ENCODE results near the gene PTPRM.
"Not testable (repeated sequence)": the region's sequence is repeated elsewhere in the genome, so short reads cannot be mapped to it uniquely, and the experiment has no call there.

Gene PTPRM

GRCh38 chr18:8045160-8045883, 478.2 kb downstream of the PTPRM start:
- DNase-seq (ENCODE audit: low read depth in 1 of 2, low spot score in 1 of 2), result no peak
- in situ Hi-C loops (cut with HindIII; ENCODE audit: low pct_unique_long_range_greater_than_20kb, low sequenced_read_pairs), result no loop called here
- no peak for TF ChIP-seq JUND (IDR thresholded peaks at IDR 0.05; ENCODE audit: low read depth)

GRCh38 chr18:8045884-8046281, 478.8 kb downstream of the PTPRM start:
- TF ChIP-seq JUND (IDR thresholded peaks at IDR 0.05; ENCODE audit: low read depth), result no peak
- in situ Hi-C loops (cut with HindIII; ENCODE audit: low pct_unique_long_range_greater_than_20kb, low sequenced_read_pairs), result no loop called here
- no peak for DNase-seq (ENCODE audit: low read depth in 1 of 2, low spot score in 1 of 2)

DNA sequence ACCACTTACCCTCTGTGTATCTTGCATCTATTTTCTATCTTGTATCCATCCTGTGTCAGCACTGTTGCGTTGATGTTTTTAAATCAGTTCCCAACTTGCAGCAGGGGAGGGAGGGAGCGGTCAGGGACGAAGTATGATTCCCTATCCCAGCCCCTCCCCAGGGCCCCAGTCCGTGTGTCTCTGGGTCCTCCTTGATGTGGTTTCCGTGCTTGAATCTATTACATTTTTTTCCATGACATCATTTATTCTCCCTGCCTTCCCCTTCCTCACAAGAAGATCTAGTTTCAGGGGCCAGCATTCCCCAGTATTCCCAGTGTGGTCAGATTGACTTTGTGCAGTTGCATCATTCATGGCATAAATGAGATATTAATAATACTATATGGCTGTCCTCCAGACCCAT, 479.3 kb downstream of the PTPRM start:
- in situ Hi-C loops (cut with HindIII; ENCODE audit: low pct_unique_long_range_greater_than_20kb, low sequenced_read_pairs), result no loop called here
- no peak for TF ChIP-seq JUND (IDR thresholded peaks at IDR 0.05; ENCODE audit: low read depth)
- no peak for DNase-seq (ENCODE audit: low read depth in 1 of 2, low spot score in 1 of 2)

GRCh38 chr18:8049147-8049546, 482.0 kb downstream of the PTPRM start:
- DNase-seq (ENCODE audit: low read depth in 1 of 2, low spot score in 1 of 2), result no peak
- in situ Hi-C loops (cut with HindIII; ENCODE audit: low pct_unique_long_range_greater_than_20kb, low sequenced_read_pairs), result no loop called here
- no peak for TF ChIP-seq JUND (IDR thresholded peaks at IDR 0.05; ENCODE audit: low read depth)

GRCh38 chr18:8050616-8051329, 483.7 kb downstream of the PTPRM start:
- no peak for DNase-seq (ENCODE audit: low read depth in 1 of 2, low spot score in 1 of 2)
- in situ Hi-C loops (cut with HindIII; ENCODE audit: low pct_unique_long_range_greater_than_20kb, low sequenced_read_pairs), result no loop called here
- no peak for TF ChIP-seq JUND (IDR thresholded peaks at IDR 0.05; ENCODE audit: low read depth)

GRCh38 chr18:8051453-8051852, 484.3 kb downstream of the PTPRM start:
- in situ Hi-C loops (cut with HindIII; ENCODE audit: low pct_unique_long_range_greater_than_20kb, low sequenced_read_pairs), result no loop called here
- TF ChIP-seq JUND (IDR thresholded peaks at IDR 0.05; ENCODE audit: low read depth), result no peak
- no peak for DNase-seq (ENCODE audit: low read depth in 1 of 2, low spot score in 1 of 2)

- no peak for DNase-seq (ENCODE audit: low read depth in 1 of 2, low spot score in 1 of 2)
- TF ChIP-seq JUND (IDR thresholded peaks at IDR 0.05; ENCODE audit: low read depth), result no peak
- in situ Hi-C loops (cut with HindIII; ENCODE audit: low pct_unique_long_range_greater_than_20kb, low sequenced_read_pairs), result no loop called here
These were observed 485.2 kb downstream of the PTPRM start for GRCh38 chr18:8052237-8052701.

DNA sequence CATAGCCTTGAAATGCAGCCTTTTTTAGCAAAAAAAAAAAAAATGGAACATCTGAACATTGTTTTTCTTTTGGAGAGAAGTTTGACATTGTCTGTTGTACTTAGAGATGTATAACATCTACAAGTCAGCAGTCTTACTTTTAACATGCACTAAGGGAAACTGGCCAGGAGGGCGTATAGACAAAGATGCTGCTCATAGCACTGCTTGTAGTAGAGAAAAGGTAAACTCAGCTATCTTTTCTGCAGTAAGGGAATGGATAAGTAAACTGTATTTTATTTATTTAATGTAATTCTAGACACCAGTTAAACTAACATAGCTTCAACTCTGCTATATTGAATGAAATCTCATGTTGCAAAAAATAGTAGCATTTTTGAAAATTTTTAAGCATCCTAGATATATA, 489.6 kb downstream of the PTPRM start:
- in situ Hi-C loops (cut with HindIII; ENCODE audit: low pct_unique_long_range_greater_than_20kb, low sequenced_read_pairs), result no loop called here
- no peak for DNase-seq (ENCODE audit: low read depth in 1 of 2, low spot score in 1 of 2)
- TF ChIP-seq JUND (IDR thresholded peaks at IDR 0.05; ENCODE audit: low read depth), result no peak

DNA sequence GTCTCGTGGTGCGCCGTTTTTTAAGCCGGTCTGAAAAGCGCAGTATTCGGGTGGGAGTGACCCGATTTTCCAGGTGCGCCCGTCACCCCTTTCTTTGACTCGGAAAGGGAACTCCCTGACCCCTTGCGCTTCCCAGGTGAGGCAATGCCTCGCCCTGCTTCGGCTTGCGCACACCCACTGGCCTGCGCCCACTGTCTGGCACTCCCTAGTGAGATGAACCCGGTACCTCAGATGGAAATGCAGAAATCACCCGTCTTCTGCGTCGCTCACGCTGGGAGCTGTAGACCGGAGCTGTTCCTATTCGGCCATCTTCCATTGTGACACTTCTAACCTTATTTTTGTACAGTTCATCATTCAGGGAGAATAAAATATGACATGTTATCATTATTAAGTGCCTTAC, 496.0 kb downstream of the PTPRM start:
- in situ Hi-C loops (cut with HindIII; ENCODE audit: low pct_unique_long_range_greater_than_20kb, low sequenced_read_pairs); DNase-seq (ENCODE audit: low read depth in 1 of 2, low spot score in 1 of 2): not testable (repeated sequence)

GRCh38 chr18:8063733-8064132, 496.6 kb downstream of the PTPRM start:
- no peak for TF ChIP-seq JUND (IDR thresholded peaks at IDR 0.05; ENCODE audit: low read depth)
- in situ Hi-C loops (cut with HindIII; ENCODE audit: low pct_unique_long_range_greater_than_20kb, low sequenced_read_pairs), result no loop called here
- DNase-seq (ENCODE audit: low read depth in 1 of 2, low spot score in 1 of 2), result no peak

- no peak for DNase-seq (ENCODE audit: low read depth in 1 of 2, low spot score in 1 of 2)
- in situ Hi-C loops (cut with HindIII; ENCODE audit: low pct_unique_long_range_greater_than_20kb, low sequenced_read_pairs), result no loop called here
- TF ChIP-seq JUND (IDR thresholded peaks at IDR 0.05; ENCODE audit: low read depth), result no peak
These were observed 498.2 kb downstream of the PTPRM start for GRCh38 chr18:8065284-8065683.

DNA sequence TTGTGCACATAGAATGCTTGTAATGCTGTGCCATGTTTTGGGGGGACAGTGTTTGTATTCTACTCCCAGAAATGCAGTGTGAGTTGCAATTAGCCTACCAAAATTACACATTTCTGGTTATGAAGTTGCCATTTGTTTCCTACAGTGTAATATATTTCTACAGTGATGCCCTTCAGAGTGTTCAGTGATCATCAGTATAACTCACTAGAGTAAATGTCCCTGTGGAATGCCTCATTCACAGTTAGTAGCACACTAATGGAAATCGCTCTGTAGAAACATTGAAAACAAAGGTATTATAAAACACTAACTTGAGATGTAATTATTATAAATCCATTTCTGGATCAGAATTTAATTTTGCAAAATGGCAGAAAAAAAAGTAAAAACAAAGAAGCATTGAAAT, 498.7 kb downstream of the PTPRM start:
- in situ Hi-C loops (cut with HindIII; ENCODE audit: low pct_unique_long_range_greater_than_20kb, low sequenced_read_pairs), result no loop called here
- DNase-seq (ENCODE audit: low read depth in 1 of 2, low spot score in 1 of 2), result no peak
- TF ChIP-seq JUND (IDR thresholded peaks at IDR 0.05; ENCODE audit: low read depth), result no peak

- in situ Hi-C loops (cut with HindIII; ENCODE audit: low pct_unique_long_range_greater_than_20kb, low sequenced_read_pairs), result no loop called here
- TF ChIP-seq JUND (IDR thresholded peaks at IDR 0.05; ENCODE audit: low read depth), result no peak
- no peak for DNase-seq (ENCODE audit: low read depth in 1 of 2, low spot score in 1 of 2)
These were observed 502.6 kb downstream of the PTPRM start for GRCh38 chr18:8069708-8070107.
